H1 (cell line): ENCODE results near the gene SLC25A31. TPM values are rescaled to one million over a fixed set of nuclear protein-coding genes. Genes with fewer than 3 reads are reported as not detected.

Source experiments
- MAFK ChIP-seq: IDR thresholded peaks from 2 replicates; pipeline ENCODE4 v1.6.1; 2012; ENCODE audit warnings: low read depth, mild to moderate bottlenecking, improper control_type of control experiment, low read length
- RFX5 ChIP-seq: IDR thresholded peaks from 2 replicates; pipeline ENCODE4 v1.6.1; 2011; ENCODE audit warnings: low read depth, low read length, improper control_type of control experiment, borderline replicate concordance
- polyA plus RNA-seq, 7 experiments: library from polyadenylated mRNA; depleted of rRNA in 3 of 7; stranded (reverse) in 5 of 7; unstranded in 2 of 7; fragments of >200 nt in 5 of 7; fragments of 200-250 nt in 2 of 7; gene quantifications; 1 replicate in 5 of 7; 2 replicates in 1 of 7; 4 replicates in 1 of 7; pipeline versions ENCODE4 v1.2.1 to v1.2.3, GENCODE V29; 2011 to 2013; ENCODE audit warnings: missing spikeins in 2 of 7, mixed read lengths in 2 of 7
- total RNA-seq: library from RNA; stranded (reverse); fragmentation: NEBNext Ultra II Directional; extraction: Animal tissue kit (Norgen Biotek cat#: 25700); gene quantifications from 2 replicates; pipeline ENCODE4 v1.2.1, GENCODE V29; 2021
- TF ChIP-seq, protein P1 (sequence below): fragments of 300-600 bp; sonication (generic); IDR thresholded peaks from 2 replicates; pipeline ENCODE4 v1.7.1; 2012; ENCODE audit warnings: low read length, moderate library complexity, mild to moderate bottlenecking, inconsistent platforms; ENCODE audit not compliant: insufficient replicate concordance

Gene SLC25A31
- total and polyA plus RNA-seq, 2 of the 8 experiments (the other 6 are each of a cell fraction or from before 2014, with no cell fraction given): not detected

- TF ChIP-seq, protein P1, sequence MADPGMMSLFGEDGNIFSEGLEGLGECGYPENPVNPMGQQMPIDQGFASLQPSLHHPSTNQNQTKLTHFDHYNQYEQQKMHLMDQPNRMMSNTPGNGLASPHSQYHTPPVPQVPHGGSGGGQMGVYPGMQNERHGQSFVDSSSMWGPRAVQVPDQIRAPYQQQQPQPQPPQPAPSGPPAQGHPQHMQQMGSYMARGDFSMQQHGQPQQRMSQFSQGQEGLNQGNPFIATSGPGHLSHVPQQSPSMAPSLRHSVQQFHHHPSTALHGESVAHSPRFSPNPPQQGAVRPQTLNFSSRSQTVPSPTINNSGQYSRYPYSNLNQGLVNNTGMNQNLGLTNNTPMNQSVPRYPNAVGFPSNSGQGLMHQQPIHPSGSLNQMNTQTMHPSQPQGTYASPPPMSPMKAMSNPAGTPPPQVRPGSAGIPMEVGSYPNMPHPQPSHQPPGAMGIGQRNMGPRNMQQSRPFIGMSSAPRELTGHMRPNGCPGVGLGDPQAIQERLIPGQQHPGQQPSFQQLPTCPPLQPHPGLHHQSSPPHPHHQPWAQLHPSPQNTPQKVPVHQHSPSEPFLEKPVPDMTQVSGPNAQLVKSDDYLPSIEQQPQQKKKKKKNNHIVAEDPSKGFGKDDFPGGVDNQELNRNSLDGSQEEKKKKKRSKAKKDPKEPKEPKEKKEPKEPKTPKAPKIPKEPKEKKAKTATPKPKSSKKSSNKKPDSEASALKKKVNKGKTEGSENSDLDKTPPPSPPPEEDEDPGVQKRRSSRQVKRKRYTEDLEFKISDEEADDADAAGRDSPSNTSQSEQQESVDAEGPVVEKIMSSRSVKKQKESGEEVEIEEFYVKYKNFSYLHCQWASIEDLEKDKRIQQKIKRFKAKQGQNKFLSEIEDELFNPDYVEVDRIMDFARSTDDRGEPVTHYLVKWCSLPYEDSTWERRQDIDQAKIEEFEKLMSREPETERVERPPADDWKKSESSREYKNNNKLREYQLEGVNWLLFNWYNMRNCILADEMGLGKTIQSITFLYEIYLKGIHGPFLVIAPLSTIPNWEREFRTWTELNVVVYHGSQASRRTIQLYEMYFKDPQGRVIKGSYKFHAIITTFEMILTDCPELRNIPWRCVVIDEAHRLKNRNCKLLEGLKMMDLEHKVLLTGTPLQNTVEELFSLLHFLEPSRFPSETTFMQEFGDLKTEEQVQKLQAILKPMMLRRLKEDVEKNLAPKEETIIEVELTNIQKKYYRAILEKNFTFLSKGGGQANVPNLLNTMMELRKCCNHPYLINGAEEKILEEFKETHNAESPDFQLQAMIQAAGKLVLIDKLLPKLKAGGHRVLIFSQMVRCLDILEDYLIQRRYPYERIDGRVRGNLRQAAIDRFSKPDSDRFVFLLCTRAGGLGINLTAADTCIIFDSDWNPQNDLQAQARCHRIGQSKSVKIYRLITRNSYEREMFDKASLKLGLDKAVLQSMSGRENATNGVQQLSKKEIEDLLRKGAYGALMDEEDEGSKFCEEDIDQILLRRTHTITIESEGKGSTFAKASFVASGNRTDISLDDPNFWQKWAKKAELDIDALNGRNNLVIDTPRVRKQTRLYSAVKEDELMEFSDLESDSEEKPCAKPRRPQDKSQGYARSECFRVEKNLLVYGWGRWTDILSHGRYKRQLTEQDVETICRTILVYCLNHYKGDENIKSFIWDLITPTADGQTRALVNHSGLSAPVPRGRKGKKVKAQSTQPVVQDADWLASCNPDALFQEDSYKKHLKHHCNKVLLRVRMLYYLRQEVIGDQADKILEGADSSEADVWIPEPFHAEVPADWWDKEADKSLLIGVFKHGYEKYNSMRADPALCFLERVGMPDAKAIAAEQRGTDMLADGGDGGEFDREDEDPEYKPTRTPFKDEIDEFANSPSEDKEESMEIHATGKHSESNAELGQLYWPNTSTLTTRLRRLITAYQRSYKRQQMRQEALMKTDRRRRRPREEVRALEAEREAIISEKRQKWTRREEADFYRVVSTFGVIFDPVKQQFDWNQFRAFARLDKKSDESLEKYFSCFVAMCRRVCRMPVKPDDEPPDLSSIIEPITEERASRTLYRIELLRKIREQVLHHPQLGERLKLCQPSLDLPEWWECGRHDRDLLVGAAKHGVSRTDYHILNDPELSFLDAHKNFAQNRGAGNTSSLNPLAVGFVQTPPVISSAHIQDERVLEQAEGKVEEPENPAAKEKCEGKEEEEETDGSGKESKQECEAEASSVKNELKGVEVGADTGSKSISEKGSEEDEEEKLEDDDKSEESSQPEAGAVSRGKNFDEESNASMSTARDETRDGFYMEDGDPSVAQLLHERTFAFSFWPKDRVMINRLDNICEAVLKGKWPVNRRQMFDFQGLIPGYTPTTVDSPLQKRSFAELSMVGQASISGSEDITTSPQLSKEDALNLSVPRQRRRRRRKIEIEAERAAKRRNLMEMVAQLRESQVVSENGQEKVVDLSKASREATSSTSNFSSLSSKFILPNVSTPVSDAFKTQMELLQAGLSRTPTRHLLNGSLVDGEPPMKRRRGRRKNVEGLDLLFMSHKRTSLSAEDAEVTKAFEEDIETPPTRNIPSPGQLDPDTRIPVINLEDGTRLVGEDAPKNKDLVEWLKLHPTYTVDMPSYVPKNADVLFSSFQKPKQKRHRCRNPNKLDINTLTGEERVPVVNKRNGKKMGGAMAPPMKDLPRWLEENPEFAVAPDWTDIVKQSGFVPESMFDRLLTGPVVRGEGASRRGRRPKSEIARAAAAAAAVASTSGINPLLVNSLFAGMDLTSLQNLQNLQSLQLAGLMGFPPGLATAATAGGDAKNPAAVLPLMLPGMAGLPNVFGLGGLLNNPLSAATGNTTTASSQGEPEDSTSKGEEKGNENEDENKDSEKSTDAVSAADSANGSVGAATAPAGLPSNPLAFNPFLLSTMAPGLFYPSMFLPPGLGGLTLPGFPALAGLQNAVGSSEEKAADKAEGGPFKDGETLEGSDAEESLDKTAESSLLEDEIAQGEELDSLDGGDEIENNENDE: no peak
- TF ChIP-seq MAFK (no peak), RFX5 (no peak)
- TF ChIP-seq, all 59 proteins: peak for 0
These were observed 92.2 kb downstream of the SLC25A31 start (continued) for GRCh38 chr4:127822430-127822829.
